ENCODE data around the gene TULP1. TPM values are rescaled to one million over a fixed set of nuclear protein-coding genes. Genes with fewer than 3 reads are reported as not detected.

The TULP1 gene
- total and polyA plus RNA-seq, 2 of the 13 experiments (the other 11 are each of a cell fraction or from before 2014, with no cell fraction given), result not detected

Small RNA genes within 50 kb of the gene (microRNA-seq; reads per million reads assigned to microRNA genes)
- gene MIR7111, result 3.9 reads per million, percentile 27 among the genes with 10 or more reads in this experiment

Small RNA genes within 50 kb of the gene (small RNA-seq; reads per million reads assigned to genes)
- gene MIR7111 (ENCODE audit: insufficient read depth in 2 of 3, insufficient read length in 3 of 3, low read depth in 2 of 3, low replicate concordance in 1 of 3), result 0 to 0.97 (median 0.10) reads per million in 3 experiments

Other genes starting within 250 kb of the TULP1 start
- 9.6 and 10.0 TPM in 2 replicates for gene DEF6, start 215.1 kb downstream of the TULP1 start, total RNA-seq (2016; rRNA removed; fragmentation: Illumina TruSeq; extraction: Trizol)
- gene DEF6, start 215.1 kb downstream of the TULP1 start, polyA plus RNA-seq (2011; rRNA removed), result 5.2 and 7.4 TPM in 2 replicates
- gene PPARD, start 170.3 kb downstream of the TULP1 start, total RNA-seq (2016; rRNA removed; fragmentation: Illumina TruSeq; extraction: Trizol), result 5.8 and 6.1 TPM in 2 replicates
- gene PPARD, start 170.3 kb downstream of the TULP1 start, polyA plus RNA-seq (2011; rRNA removed), result 13.3 and 16.2 TPM in 2 replicates
- 9.7 and 11.2 TPM in 2 replicates for gene FANCE, start 60.6 kb downstream of the TULP1 start, total RNA-seq (2016; rRNA removed; fragmentation: Illumina TruSeq; extraction: Trizol)
- gene FANCE, start 60.6 kb downstream of the TULP1 start, polyA plus RNA-seq (2011; rRNA removed), result 7.1 and 7.9 TPM in 2 replicates
- gene RPL10A, start 44.5 kb downstream of the TULP1 start, total RNA-seq (2016; rRNA removed; fragmentation: Illumina TruSeq; extraction: Trizol), result 1,854 and 2,285 TPM in 2 replicates
- 2,253 and 2,726 TPM in 2 replicates for gene RPL10A, start 44.5 kb downstream of the TULP1 start, polyA plus RNA-seq (2011; rRNA removed)
- gene TEAD3, start 15.8 kb downstream of the TULP1 start, total RNA-seq (2016; rRNA removed; fragmentation: Illumina TruSeq; extraction: Trizol), result 14.4 and 15.1 TPM in 2 replicates
- 16.5 and 20.5 TPM in 2 replicates for gene TEAD3, start 15.8 kb downstream of the TULP1 start, polyA plus RNA-seq (2011; rRNA removed)
- gene FKBP5, start 176.0 kb upstream of the TULP1 start, total RNA-seq (2016; rRNA removed; fragmentation: Illumina TruSeq; extraction: Trizol), result 17.4 and 30.9 TPM in 2 replicates
- gene FKBP5, start 176.0 kb upstream of the TULP1 start, polyA plus RNA-seq (2011; rRNA removed), result 6.9 and 8.0 TPM in 2 replicates
- gene ARMC12, start 224.1 kb upstream of the TULP1 start, total RNA-seq (2016; rRNA removed; fragmentation: Illumina TruSeq; extraction: Trizol), result not detected in 2 replicates
- gene ARMC12, start 224.1 kb upstream of the TULP1 start, polyA plus RNA-seq (2011; rRNA removed), result 1.3 and 1.4 TPM in 2 replicates